ENCODE measurements around the gene GSTO2.
"Not testable (repeated sequence)": the region's sequence is repeated elsewhere in the genome, so short reads cannot be mapped to it uniquely, and the experiment has no call there.

GSTO2 gene

GRCh38 chr10:104268713-104269645 lies at the start of gene GSTO2:
Gene GSTO2, plus strand, starts transcription at chr10:104269184. Its CDS starts 5,732 bp downstream, at chr10:104274916.
- H3K4me3 Mint-ChIP-seq = peak within 1 kb of the TSS; percentile 92
- no peaks in the 10 kb centered on the region for H3K9me3 Mint-ChIP-seq
- peaks cover 24% of the 10 kb centered on the region for H3K36me3 Mint-ChIP-seq
- peak within 1 kb of the TSS; percentile 98 for H3K27ac Mint-ChIP-seq
- H3K4me1 Mint-ChIP-seq = peaks cover 41% of the 10 kb centered on the region
- no peaks in the 10 kb centered on the region for H3K27me3 Mint-ChIP-seq

GRCh38 chr10:104220522-104220921 lies 48.5 kb upstream of the GSTO2 start:
- Mint-ChIP-seq H3K9me3 (no peaks in the 10 kb centered on the region), H3K36me3 (no peaks in the 10 kb centered on the region), H3K4me3 (no peak overlapping the region), H3K27ac (no peak overlapping the region), H3K4me1 (no peaks in the 10 kb centered on the region), H3K27me3 (peaks cover 9% of the 10 kb centered on the region)

- Mint-ChIP-seq H3K27ac (no peak overlapping the region), H3K4me1 (no peaks in the 10 kb centered on the region), H3K4me3 (no peak overlapping the region), H3K27me3 (peaks cover 9% of the 10 kb centered on the region), H3K36me3 (no peaks in the 10 kb centered on the region), H3K9me3 (no peaks in the 10 kb centered on the region)
These were observed 45.7 kb upstream of the GSTO2 start for GRCh38 chr10:104223304-104223703.

- Mint-ChIP-seq H3K9me3 (no peaks in the 10 kb centered on the region), H3K27me3 (peaks cover 3% of the 10 kb centered on the region), H3K4me1 (peaks cover 14% of the 10 kb centered on the region), H3K4me3 (peak overlapping the region; percentile 90), H3K36me3 (no peaks in the 10 kb centered on the region), H3K27ac (no peak overlapping the region)
These were observed 38.5 kb upstream of the GSTO2 start for GRCh38 chr10:104230490-104230889.

- no peaks in the 10 kb centered on the region for H3K36me3 Mint-ChIP-seq
- peak within 1 kb of the TSS; percentile 72 for H3K27ac Mint-ChIP-seq
These were observed 37.0 kb upstream of the GSTO2 start, which contains the start of gene CFAP43 for GRCh38 chr10:104231784-104232612. Gene CFAP43, minus strand, starts transcription at chr10:104232364. Its CDS starts 118 bp downstream, at chr10:104232246.

GRCh38 chr10:104232613-104233102 lies 36.3 kb upstream of the GSTO2 start:
- Mint-ChIP-seq H3K36me3 (no peaks in the 10 kb centered on the region), H3K4me3 (peak overlapping the region; percentile 90), H3K27ac (peak overlapping the region; percentile 72), H3K4me1 (peaks cover 14% of the 10 kb centered on the region), H3K27me3 (peaks cover 6% of the 10 kb centered on the region), H3K9me3 (no peaks in the 10 kb centered on the region)

More at GRCh38 chr10:104231784-104232612, 37.0 kb upstream of the GSTO2 start, which contains the start of gene CFAP43:
- Mint-ChIP-seq H3K27me3 (peaks cover 6% of the 10 kb centered on the region), H3K4me3 (peak within 1 kb of the TSS; percentile 90), H3K9me3 (no peaks in the 10 kb centered on the region), H3K4me1 (peaks cover 14% of the 10 kb centered on the region)

GRCh38 chr10:104233817-104234216 lies 35.2 kb upstream of the GSTO2 start:
- Mint-ChIP-seq H3K9me3 (no peaks in the 10 kb centered on the region), H3K4me1 (peaks cover 14% of the 10 kb centered on the region), H3K4me3 (peak overlapping the region; percentile 61), H3K36me3 (no peaks in the 10 kb centered on the region), H3K27me3 (peaks cover 8% of the 10 kb centered on the region), H3K27ac (no peak overlapping the region)

GRCh38 chr10:104234934-104235333 lies 34.0 kb upstream of the GSTO2 start:
- Mint-ChIP-seq H3K4me1 (peaks cover 14% of the 10 kb centered on the region), H3K9me3 (no peaks in the 10 kb centered on the region), H3K36me3 (no peaks in the 10 kb centered on the region), H3K4me3 (no peak overlapping the region), H3K27me3 (peaks cover 8% of the 10 kb centered on the region), H3K27ac (no peak overlapping the region)

GRCh38 chr10:104235801-104236200 lies 33.2 kb upstream of the GSTO2 start:
- H3K4me1 Mint-ChIP-seq = peaks cover 14% of the 10 kb centered on the region
- H3K27me3 Mint-ChIP-seq = peaks cover 8% of the 10 kb centered on the region
- no peaks in the 10 kb centered on the region for H3K9me3 Mint-ChIP-seq
- no peak overlapping the region for H3K4me3 Mint-ChIP-seq
- H3K27ac Mint-ChIP-seq = no peak overlapping the region
- H3K36me3 Mint-ChIP-seq = no peaks in the 10 kb centered on the region

- H3K36me3 Mint-ChIP-seq = no peaks in the 10 kb centered on the region
- H3K9me3 Mint-ChIP-seq = no peaks in the 10 kb centered on the region
- H3K27me3 Mint-ChIP-seq = peaks cover 12% of the 10 kb centered on the region
- H3K4me3 Mint-ChIP-seq = no peak overlapping the region
- H3K27ac Mint-ChIP-seq = no peak overlapping the region
- H3K4me1 Mint-ChIP-seq = no peaks in the 10 kb centered on the region
These were observed 28.9 kb upstream of the GSTO2 start for GRCh38 chr10:104240078-104240477.

GRCh38 chr10:104242545-104242944 lies 26.4 kb upstream of the GSTO2 start:
- H3K9me3 Mint-ChIP-seq = no peaks in the 10 kb centered on the region
- H3K4me3 Mint-ChIP-seq = no peak overlapping the region
- peaks cover 8% of the 10 kb centered on the region for H3K27me3 Mint-ChIP-seq
- H3K36me3 Mint-ChIP-seq = no peaks in the 10 kb centered on the region
- H3K4me1 Mint-ChIP-seq = no peaks in the 10 kb centered on the region
- H3K27ac Mint-ChIP-seq = no peak overlapping the region

- not testable (repeated sequence) for H3K4me1 Mint-ChIP-seq, H3K27ac Mint-ChIP-seq, H3K27me3 Mint-ChIP-seq, H3K36me3 Mint-ChIP-seq, H3K9me3 Mint-ChIP-seq, H3K4me3 Mint-ChIP-seq
These were observed 26.0 kb upstream of the GSTO2 start for GRCh38 chr10:104243009-104243408.

GRCh38 chr10:104243512-104243911 lies 25.5 kb upstream of the GSTO2 start:
- H3K27me3 Mint-ChIP-seq = peaks cover 6% of the 10 kb centered on the region
- H3K4me1 Mint-ChIP-seq = no peaks in the 10 kb centered on the region
- no peaks in the 10 kb centered on the region for H3K36me3 Mint-ChIP-seq
- no peak overlapping the region for H3K4me3 Mint-ChIP-seq
- no peak overlapping the region for H3K27ac Mint-ChIP-seq
- no peaks in the 10 kb centered on the region for H3K9me3 Mint-ChIP-seq

GRCh38 chr10:104245066-104245632 lies 23.8 kb upstream of the GSTO2 start:
- no peaks in the 10 kb centered on the region for H3K36me3 Mint-ChIP-seq
- no peaks in the 10 kb centered on the region for H3K9me3 Mint-ChIP-seq
- H3K27ac Mint-ChIP-seq = no peak overlapping the region
- no peaks in the 10 kb centered on the region for H3K4me1 Mint-ChIP-seq
- H3K27me3 Mint-ChIP-seq = peaks cover 6% of the 10 kb centered on the region
- H3K4me3 Mint-ChIP-seq = no peak overlapping the region

GRCh38 chr10:104246976-104247375 lies 22.0 kb upstream of the GSTO2 start:
- Mint-ChIP-seq H3K27ac (no peak overlapping the region), H3K4me1 (no peaks in the 10 kb centered on the region)

More at GRCh38 chr10:104246976-104247375, 22.0 kb upstream of the GSTO2 start:
- Mint-ChIP-seq H3K4me3 (no peak overlapping the region), H3K27me3 (peaks cover 4% of the 10 kb centered on the region), H3K36me3 (no peaks in the 10 kb centered on the region), H3K9me3 (no peaks in the 10 kb centered on the region)
